ENCODE results near the gene CMC2. TPM values are rescaled to one million over a fixed set of nuclear protein-coding genes. Genes with fewer than 3 reads are reported as not detected.

Gene CMC2
- total and polyA plus RNA-seq, 9 of the 15 experiments (the other 6 are each of a cell fraction or from before 2014, with no cell fraction given): 122 to 501 (median 172) TPM

- TF ChIP-seq HIVEP1 (CRISPR knock-in tag; IDR thresholded peaks at IDR 0.05) (no peak), RAD21 (CRISPR knock-in tag; conservative IDR thresholded peaks at IDR 0.05 in 1 of 2, IDR thresholded peaks at IDR 0.05 in 1 of 2) (peak; percentile 79 to 91), BRD4 (IDR thresholded peaks at IDR 0.05) (no peak), RERE (CRISPR knock-in tag; IDR thresholded peaks at IDR 0.05; ENCODE audit: borderline replicate concordance) (no peak), MEF2A (IDR thresholded peaks at IDR 0.05; ENCODE audit: control insufficient read depth, low read depth, low read length) (no peak), SRF (CRISPR knock-in tag; IDR thresholded peaks at IDR 0.05) (no peak), SP1 (CRISPR knock-in tag; IDR thresholded peaks at IDR 0.05) (peak; percentile 41; the same call in 1 of the 2 replicates), EHMT2 (IDR thresholded peaks at IDR 0.05) (no peak), ADNP (tag; IDR thresholded peaks at IDR 0.05) (peak; percentile 49; the same call in 1 of the 2 replicates), RCOR1 (IDR thresholded peaks at IDR 0.05; ENCODE audit: borderline replicate concordance in 1 of 2, low read depth in 2 of 2, low read length in 2 of 2) (peak in 1 of 2 experiments; percentile 85; a peak in 3 of 4 replicates), HNRNPUL1 (IDR thresholded peaks at IDR 0.05; ENCODE audit: low read length) (no peak), FIP1L1 (IDR thresholded peaks at IDR 0.05; ENCODE audit: low read depth, low read length, poor library complexity, severe bottlenecking) (no peak), NFE2L1 (tag; IDR thresholded peaks at IDR 0.05; ENCODE audit: borderline replicate concordance, low read depth) (no peak), ZNF280B (CRISPR knock-in tag; IDR thresholded peaks at IDR 0.05) (no peak), NEUROD1 (IDR thresholded peaks at IDR 0.05; ENCODE audit: borderline replicate concordance, low read depth, low read length, partially characterized antibody) (no peak), ZNF449 (CRISPR knock-in tag; IDR thresholded peaks at IDR 0.05) (no peak), CC2D1A (IDR thresholded peaks at IDR 0.05) (no peak)
Measured at GRCh38 chr16:81035398-81035974, 28.8 kb upstream of the CMC2 start, which contains the start of gene ATMIN (continued).
